ENCODE measurements around the gene EHBP1. TPM values are rescaled to one million over a fixed set of nuclear protein-coding genes. Genes with fewer than 3 reads are reported as not detected.
"Not testable (repeated sequence)": the region's sequence is repeated elsewhere in the genome, so short reads cannot be mapped to it uniquely, and the experiment has no call there.

EHBP1 gene
- polyA plus RNA-seq, 12 donors, result 23.7 to 67.8 (median 32.0) TPM; not detected in 1

GRCh38 chr2:63013438-63013837 lies 307.9 kb downstream of the EHBP1 start:
- DNase-seq, result no peak

- DNase-seq, result no peak
These were observed 309.9 kb downstream of the EHBP1 start for GRCh38 chr2:63015389-63015788.

- no peak for DNase-seq
These were observed 312.9 kb downstream of the EHBP1 start for GRCh38 chr2:63018439-63018838.

GRCh38 chr2:63019686-63020085 lies 314.2 kb downstream of the EHBP1 start:
- DNase-seq, result not testable (repeated sequence)

- no peak for DNase-seq
These were observed 317.9 kb downstream of the EHBP1 start for GRCh38 chr2:63023444-63023843.

- no peak for DNase-seq
These were observed 321.7 kb downstream of the EHBP1 start for GRCh38 chr2:63027220-63027619.

GRCh38 chr2:63029058-63029457 lies 323.5 kb downstream of the EHBP1 start:
- DNase-seq, result no peak

- no peak for DNase-seq
These were observed 329.0 kb downstream of the EHBP1 start for GRCh38 chr2:63034526-63034925.

GRCh38 chr2:63035169-63035568 lies 329.7 kb downstream of the EHBP1 start:
- DNase-seq, result no peak

- DNase-seq, result no peak
These were observed 330.1 kb downstream of the EHBP1 start for GRCh38 chr2:63035660-63036059.

GRCh38 chr2:63038034-63038433 lies 332.5 kb downstream of the EHBP1 start:
- no peak for DNase-seq

GRCh38 chr2:63040586-63040985 lies 335.1 kb downstream of the EHBP1 start:
- DNase-seq, result no peak

- no peak for DNase-seq
These were observed 336.1 kb downstream of the EHBP1 start for GRCh38 chr2:63041592-63041991.

- DNase-seq, result no peak
These were observed 339.1 kb downstream of the EHBP1 start for GRCh38 chr2:63044362-63045327.

- DNase-seq, result no peak
These were observed 341.0 kb downstream of the EHBP1 start for GRCh38 chr2:63046552-63046951.

- no peak for DNase-seq
These were observed 341.4 kb downstream of the EHBP1 start for GRCh38 chr2:63046961-63047320.

GRCh38 chr2:63047321-63048279 lies 342.1 kb downstream of the EHBP1 start:
- DNase-seq, result no peak

- DNase-seq, result no peak
These were observed 343.1 kb downstream of the EHBP1 start for GRCh38 chr2:63048367-63049171.

- DNase-seq, result no peak
These were observed 343.9 kb downstream of the EHBP1 start for GRCh38 chr2:63049211-63049969.

GRCh38 chr2:63049970-63050333 lies 344.4 kb downstream of the EHBP1 start:
- no peak for DNase-seq
